Limb (tissue), 2 donors: ENCODE measurements around the gene GABRA4.
A peak's percentile ranks its signal among the peaks of the same experiment; 100 is the strongest.

Source experiments
- DNase-seq, 2 donors: peaks; one replicate each; pipeline ENCODE4 v3.0.0-alpha.2; 2016; ENCODE audit errors: extremely low spot score in 2 of 2

Gene GABRA4

DNA sequence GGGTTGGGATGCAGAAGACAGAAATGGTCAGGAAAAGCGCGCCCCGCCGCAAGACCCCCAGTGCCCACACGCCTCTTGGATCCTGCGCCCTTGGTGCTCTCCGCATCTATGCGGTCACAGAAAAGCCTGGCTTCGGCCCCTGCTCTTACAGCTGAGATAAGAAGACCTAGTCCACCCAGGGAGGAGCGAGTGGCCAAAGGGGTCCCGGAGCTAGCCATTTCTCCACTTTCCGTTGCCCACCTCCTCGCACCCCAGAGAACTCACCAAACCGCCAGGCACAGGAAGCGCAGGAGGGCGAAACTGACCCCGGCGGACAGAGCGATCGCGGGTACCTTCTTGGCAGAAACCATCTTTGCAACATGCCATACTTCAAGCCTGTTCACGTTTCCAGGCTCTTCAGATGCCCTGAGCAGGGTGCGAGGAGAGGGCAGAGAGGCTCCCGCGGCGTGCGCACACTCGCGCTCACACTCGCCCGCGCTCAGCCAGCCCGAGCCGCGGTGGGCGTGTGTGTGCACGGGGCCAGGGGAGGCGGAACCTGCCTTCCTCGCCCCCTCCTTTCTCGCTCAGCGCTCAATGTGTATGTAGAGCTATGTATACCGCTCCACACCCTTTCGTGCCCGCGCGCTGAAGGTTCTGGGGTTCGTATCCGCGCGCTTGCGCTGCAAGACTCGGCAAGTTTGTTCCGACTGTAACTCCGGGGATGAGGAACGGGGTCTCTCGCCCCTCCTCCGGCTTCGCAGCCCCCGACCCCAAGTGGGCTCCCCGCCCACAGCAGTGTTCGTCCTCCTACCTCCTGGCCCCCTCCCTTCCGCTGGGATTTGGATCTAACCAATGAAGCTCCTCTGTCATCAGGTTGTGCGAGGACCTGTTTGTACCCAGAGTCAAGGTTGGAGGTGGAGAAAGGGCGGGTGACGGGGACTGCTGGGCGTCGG lies at the start of gene GABRA4:
TSS of gene GABRA4 (minus strand) at position 507 of the 932 bp plus-strand sequence. CDS start at position 350, 157 bp downstream.
- DNase-seq: peak; percentile 5 to 56

DNA sequence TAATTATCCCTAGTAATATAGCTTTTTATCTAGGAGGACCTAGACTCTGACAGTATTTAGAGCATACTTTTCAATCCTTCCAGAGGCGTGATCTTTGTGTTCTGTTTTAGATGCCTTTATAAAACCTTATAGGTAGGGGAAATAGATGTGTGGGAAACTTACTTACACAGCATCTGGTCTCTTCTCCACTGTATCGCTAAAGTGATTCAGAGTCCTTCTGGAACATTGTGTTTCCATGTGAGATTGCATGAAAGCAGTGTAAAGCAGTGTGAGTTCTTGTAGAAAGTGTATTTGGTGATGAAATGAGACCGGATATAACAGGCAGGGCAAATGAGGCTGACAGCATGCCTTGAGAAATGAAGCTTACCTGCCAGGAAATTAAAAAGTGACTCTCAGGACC lies 47.4 kb upstream of the GABRA4 start:
- DNase-seq: no peak

DNA sequence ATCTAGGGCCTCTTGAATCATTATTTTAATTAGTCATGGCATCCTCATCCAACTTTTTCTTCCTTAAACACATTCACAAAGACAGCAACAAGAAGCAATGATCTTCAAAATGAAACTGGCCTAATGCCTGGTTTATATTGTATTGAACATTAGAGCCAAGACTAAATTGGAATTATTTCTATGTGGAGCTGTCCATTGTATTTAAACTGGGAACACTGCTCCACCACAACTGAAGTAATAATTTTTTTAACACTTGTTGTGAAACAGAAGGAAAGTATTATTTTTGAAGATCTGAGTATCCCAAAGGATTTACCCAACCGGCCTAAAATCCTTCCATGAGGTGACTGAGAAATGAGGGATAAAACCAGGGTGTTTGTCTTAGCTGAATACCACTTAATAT lies 44.9 kb upstream of the GABRA4 start:
- DNase-seq: no peak

DNA sequence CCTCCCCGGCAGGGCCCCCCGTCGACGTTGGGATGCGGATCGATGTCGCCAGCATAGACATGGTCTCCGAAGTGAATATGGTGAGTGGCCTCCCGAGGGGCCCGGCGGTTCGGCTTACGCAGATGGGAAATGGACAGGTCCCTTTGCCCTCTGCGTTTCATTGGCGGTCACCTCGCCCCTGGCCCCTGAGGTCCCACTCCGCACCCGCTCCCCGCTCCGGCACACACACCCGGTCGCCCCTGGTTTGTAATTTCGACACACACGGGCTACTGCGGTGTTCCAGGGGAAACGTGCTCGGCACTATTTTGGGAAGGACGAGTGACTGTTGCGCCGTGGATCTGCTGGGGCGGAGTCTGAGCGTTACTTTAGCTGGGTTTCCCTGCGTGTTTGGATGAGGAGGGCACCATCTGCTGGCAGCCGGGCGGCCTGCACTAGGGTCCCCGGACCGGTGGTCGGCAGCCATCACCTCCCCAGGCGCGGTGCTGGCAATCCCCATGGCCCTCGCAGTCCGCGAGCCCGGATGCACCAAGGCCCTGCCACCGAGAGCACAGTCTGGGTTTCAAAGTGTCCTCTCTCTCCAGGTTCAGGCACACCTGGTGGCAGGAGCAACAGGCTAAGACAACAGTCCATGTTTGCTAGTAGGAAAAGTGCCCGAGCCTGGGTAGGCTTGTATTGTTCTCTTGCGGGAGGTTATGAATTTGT lies 39.2 kb upstream of the GABRA4 start:
- peak; percentile 83 to 87 for DNase-seq

- DNase-seq: peak in 1 of 2 donors; percentile 26
Measured at GRCh38 chr4:47031751-47032404, 38.5 kb upstream of the GABRA4 start.

- peak; percentile 63 to 78 for DNase-seq
Measured at GRCh38 chr4:47031011-47031678, 37.8 kb upstream of the GABRA4 start, which contains the start of gene GABRB1. Gene GABRB1 (plus strand): TSS chr4:47031567.

GRCh38 chr4:47017494-47017893 lies 24.1 kb upstream of the GABRA4 start:
- no peak for DNase-seq

GRCh38 chr4:47017081-47017480 lies 23.7 kb upstream of the GABRA4 start:
- no peak for DNase-seq

GRCh38 chr4:47013373-47013772 lies 20.0 kb upstream of the GABRA4 start:
- DNase-seq: no peak

DNA sequence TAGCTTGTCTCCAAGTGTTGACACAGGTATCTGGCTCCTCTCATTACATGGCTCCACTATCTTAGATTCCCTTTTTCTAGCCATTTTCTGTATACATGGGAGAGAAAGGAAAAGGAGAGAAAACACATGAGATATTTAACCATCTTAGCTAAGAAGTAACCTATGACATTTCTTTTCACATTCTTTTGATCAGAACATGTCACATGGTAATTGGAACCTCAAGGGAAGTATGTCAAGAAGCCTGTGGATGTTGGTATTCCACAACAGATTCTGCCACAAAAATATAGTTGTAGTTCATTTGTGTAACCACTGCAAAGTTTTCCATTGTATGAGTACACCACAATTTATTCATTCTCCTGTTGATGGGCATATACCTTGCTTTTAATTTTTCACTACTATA lies 19.3 kb upstream of the GABRA4 start:
- no peak for DNase-seq

- no peak for DNase-seq
Measured at GRCh38 chr4:47010912-47011446, 17.6 kb upstream of the GABRA4 start.

DNA sequence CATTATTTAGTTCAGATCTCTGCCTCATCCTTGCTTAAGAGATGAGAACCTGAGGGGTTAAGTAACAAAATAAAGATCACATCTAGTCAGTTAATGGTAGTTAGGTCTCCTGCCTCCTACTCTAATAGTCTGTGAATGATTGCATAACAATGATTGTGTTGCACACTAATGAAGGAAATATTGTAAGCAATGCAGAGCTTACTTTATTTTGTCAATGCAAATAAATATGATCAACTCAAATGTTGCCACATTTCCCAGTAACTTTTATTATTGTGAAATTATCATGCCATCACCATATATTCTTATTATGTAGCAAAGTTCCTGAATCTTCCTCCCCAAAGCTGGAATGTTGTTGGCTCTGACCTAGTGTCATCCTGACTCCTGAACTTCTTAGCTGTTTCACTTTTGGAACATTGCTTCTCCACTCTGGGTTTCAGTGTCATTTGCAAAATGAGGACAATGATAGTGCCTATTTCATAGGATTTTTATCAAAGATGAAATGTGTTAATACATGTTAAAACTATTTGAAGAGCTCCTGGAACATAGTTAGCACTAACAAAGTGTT lies 17.0 kb upstream of the GABRA4 start:
- DNase-seq: no peak

GRCh38 chr4:47002580-47002979 lies 9.2 kb upstream of the GABRA4 start:
- no peak for DNase-seq

GRCh38 chr4:47000406-47000805 lies 7.0 kb upstream of the GABRA4 start:
- DNase-seq: no peak

- DNase-seq: peak in 1 of 2 donors; percentile 2
Measured at GRCh38 chr4:46999566-46999965, 6.2 kb upstream of the GABRA4 start.

DNA sequence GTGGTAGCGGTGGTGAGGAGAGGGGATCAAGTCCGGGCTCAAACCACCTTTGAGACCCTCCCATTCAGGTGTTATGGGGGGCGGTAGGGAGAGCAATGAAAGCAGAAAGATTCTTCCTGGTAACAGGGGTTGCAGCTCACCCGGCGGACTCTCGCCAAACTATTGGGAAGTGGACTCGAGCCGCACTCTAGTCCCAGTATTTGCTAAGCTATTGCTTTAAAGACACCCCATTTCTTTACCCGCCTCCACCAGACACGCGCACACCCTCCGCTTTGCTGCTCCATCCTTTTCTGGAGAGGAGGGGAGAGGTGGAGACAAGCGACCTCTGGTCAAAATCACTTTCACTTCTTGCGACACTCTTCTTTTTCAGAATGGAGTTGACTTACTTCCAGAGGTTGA lies 625 bp upstream of the GABRA4 start:
- no peak for DNase-seq

DNA sequence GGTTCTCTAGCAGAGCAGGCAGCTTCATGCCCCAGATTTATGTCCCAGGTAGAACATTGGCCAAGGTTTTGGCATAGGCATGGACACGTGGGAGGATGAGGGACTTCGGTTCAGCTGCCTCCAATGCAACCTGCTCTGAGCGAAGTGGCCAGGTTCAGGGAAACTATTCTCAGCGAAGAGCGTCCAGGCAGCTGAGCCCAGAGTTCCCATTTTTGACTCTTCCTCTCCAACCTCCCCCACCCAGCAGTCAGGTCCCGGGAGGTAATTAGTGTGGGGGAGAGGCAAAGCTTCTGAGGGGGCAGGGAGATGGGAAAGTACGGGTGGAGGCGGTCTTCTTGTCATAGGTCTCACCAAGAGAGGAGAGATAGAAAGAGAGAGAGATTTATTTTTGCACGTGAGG lies 1.0 kb downstream of the GABRA4 start:
- no peak for DNase-seq

DNA sequence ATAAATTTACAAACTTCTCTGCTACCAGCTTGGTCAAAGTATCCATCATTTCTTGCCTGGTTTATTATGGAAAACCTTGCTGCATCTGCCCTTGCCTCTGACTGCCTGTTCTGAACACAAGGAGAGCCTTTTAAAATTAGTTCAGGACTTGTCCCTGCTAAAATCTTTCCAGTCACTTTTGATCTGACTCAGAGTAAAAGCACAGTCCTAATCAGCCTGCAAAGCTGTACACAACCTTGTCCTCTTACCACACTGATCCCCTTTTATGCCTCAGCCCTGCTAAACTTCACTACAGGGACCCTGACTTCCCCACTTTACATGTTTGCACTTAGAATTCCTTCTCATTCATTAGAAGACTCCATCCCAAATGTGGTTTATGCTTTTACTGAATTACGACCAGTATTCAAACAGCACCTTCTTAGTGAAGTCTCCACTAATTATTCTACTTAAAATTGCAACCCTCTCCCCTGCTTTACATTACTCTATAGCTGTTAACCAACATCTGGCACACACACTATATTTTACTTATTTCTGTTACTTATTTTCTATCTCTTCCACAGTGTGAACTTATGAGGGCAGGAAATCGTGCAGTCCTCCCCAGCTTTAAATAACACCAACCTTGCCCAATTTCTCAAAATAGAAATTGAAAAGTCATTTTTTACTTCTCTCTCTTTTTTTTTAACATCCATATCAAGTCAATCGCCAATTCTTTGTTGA lies 6.3 kb downstream of the GABRA4 start:
- DNase-seq: no peak

DNA sequence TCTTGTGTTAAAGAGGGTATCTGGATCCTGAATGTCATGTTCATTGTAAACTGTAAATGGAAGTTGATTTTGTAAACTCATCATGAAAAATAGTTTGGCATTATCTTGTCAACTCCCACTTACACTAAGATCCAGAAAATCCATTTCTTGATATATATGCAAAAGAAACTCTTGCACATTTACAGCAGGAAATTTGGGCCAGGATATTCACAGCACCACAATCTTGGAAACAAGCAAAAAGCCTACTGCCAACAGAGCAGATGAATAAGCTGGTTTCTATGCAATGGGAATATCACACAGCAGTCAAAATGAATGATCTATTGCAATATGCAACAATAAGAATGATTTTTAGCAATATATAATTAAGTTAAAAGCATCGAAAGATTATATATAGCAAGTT lies 8.6 kb downstream of the GABRA4 start:
- DNase-seq: no peak

- no peak for DNase-seq
Measured at GRCh38 chr4:46980851-46981250, 12.5 kb downstream of the GABRA4 start.
